Fibroblast of lung (primary cell): ENCODE measurements around the gene COX10. TPM values are rescaled to one million over a fixed set of nuclear protein-coding genes. Genes with fewer than 3 reads are reported as not detected.

Experiments
- DNase-seq, 2 donors: peaks; one replicate each; pipeline versions ENCODE4 v3.0.0 to v3.0.0-alpha.2; 2010; ENCODE audit warnings: low read depth in 2 of 2
- H2AFZ ChIP-seq: 2 replicates; pipeline ENCODE4 v1.5.1; 2012; ENCODE audit warnings: low read length, control low read depth, inconsistent platforms
- H3K27ac ChIP-seq: 2 replicates; pipeline ENCODE4 v1.5.1; 2011; ENCODE audit warnings: low read length, control low read depth; ENCODE audit not compliant: insufficient read depth
- H3K27me3 ChIP-seq: 2 replicates; pipeline ENCODE4 v1.5.1; 2011; ENCODE audit warnings: mild to moderate bottlenecking, low read length; ENCODE audit not compliant: control insufficient read depth, insufficient read depth
- H3K36me3 ChIP-seq: 2 replicates; pipeline ENCODE4 v1.5.1; 2011; ENCODE audit warnings: low read length; ENCODE audit not compliant: control insufficient read depth, insufficient read depth
- H3K4me1 ChIP-seq: 2 replicates; pipeline ENCODE4 v1.5.1; 2011; ENCODE audit warnings: low read length; ENCODE audit not compliant: control insufficient read depth, insufficient read depth; ENCODE audit errors: extremely low read depth
- H3K4me2 ChIP-seq: 2 replicates; pipeline ENCODE4 v1.5.1; 2011; ENCODE audit warnings: low read length, control low read depth; ENCODE audit not compliant: insufficient read depth; ENCODE audit errors: extremely low read depth
- H3K4me3 ChIP-seq, 4 experiments: fragments of 200-600 bp in 1 of 4; sonication (generic) in 1 of 4; replicated peaks in 1 of 4; 2 replicates each; pipeline ENCODE4 v1.5.1; 2011 to 2016; ENCODE audit warnings: low read length in 4 of 4, low read depth in 3 of 4, mild to moderate bottlenecking in 3 of 4, control low read depth in 2 of 4, inconsistent platforms in 1 of 4, mixed read lengths in 1 of 4; ENCODE audit not compliant: insufficient read depth in 1 of 4; ENCODE audit errors: control extremely low read depth in 1 of 4
- H3K79me2 ChIP-seq: 2 replicates; pipeline ENCODE4 v1.5.1; 2012; ENCODE audit warnings: mild to moderate bottlenecking, low read length, inconsistent platforms; ENCODE audit not compliant: control insufficient read depth, insufficient read depth
- H3K9ac ChIP-seq: 2 replicates; pipeline ENCODE4 v1.5.1; 2011; ENCODE audit warnings: mild to moderate bottlenecking, low read length, control low read depth; ENCODE audit not compliant: insufficient read depth
- H3K9me3 ChIP-seq: 2 replicates; pipeline ENCODE4 v1.5.1; 2012; ENCODE audit warnings: low read depth, low read length; ENCODE audit not compliant: control insufficient read depth, insufficient read depth
- H4K20me1 ChIP-seq: 2 replicates; pipeline ENCODE4 v1.5.1; 2011; ENCODE audit warnings: low read length; ENCODE audit not compliant: control insufficient read depth, insufficient read depth; ENCODE audit errors: extremely low read depth
- EZH2 ChIP-seq: IDR thresholded peaks from 2 replicates; pipeline ENCODE4 v1.5.1; 2012; ENCODE audit warnings: low read length, control low read depth, mild to moderate bottlenecking; ENCODE audit errors: missing control alignments
- polyA plus RNA-seq, 2 donors: library from polyadenylated mRNA; depleted of rRNA in 1 of 2; stranded (reverse) in 1 of 2; unstranded in 1 of 2; fragments of >200 nt; gene quantifications; 2 replicates each; pipeline ENCODE4 v1.2.1, GENCODE V29; 2011 to 2012; ENCODE audit warnings: missing spikeins in 1 of 2
- total RNA-seq: library from RNA; depleted of rRNA; stranded (reverse); fragments of >200 nt; gene quantifications from 2 replicates; pipeline ENCODE4 v1.2.1, GENCODE V29; 2014
- TF ChIP-seq, protein P1 (sequence below), 2 donors: IDR thresholded peaks in 1 of 2; conservative IDR thresholded peaks in 1 of 2; 1 replicate in 1 of 2; 2 replicates in 1 of 2; pipeline ENCODE4 v1.5.1; 2011 to 2012; ENCODE audit warnings: low read length in 2 of 2, control low read depth in 1 of 2, inconsistent platforms in 1 of 2, low read depth in 1 of 2, mild to moderate bottlenecking in 1 of 2

COX10 gene
- total and polyA plus RNA-seq, 2 donors (not counting 1 experiment from before 2014, with no cell fraction given) = 10.6 to 12.5 TPM

DNA sequence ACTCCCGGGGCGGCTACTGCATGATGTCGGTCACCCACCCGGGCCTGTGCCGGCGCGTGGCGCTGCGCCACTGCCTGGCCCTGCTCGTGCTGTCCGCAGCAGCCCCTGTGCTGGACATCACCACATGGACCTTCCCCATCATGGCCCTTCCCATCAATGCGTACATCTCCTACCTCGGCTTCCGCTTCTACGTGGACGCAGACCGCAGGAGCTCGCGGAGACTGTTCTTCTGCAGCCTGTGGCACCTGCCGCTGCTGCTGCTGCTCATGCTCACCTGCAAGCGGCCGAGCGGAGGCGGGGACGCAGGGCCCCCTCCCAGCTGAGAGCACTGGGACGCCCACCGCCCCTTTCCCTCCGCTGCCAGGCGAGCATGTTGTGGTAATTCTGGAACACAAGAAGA, 137.6 kb downstream of the COX10 start:
- Histone ChIP-seq H4K20me1 (no peaks in the 10 kb centered on the region), H3K27ac (no peak overlapping the region), H3K4me3 (no peak overlapping the region), H3K4me1 (no peaks in the 10 kb centered on the region), H3K9me3 (no peaks in the 10 kb centered on the region), H3K4me2 (no peak overlapping the region), H3K36me3 (no peaks in the 10 kb centered on the region), H3K9ac (no peak overlapping the region), H2AFZ (no peak overlapping the region), H3K27me3 (no peaks in the 10 kb centered on the region), H3K79me2 (no peaks in the 10 kb centered on the region)
- no peak for DNase-seq
- TF ChIP-seq EZH2 = no peak
- TF ChIP-seq, protein P1, sequence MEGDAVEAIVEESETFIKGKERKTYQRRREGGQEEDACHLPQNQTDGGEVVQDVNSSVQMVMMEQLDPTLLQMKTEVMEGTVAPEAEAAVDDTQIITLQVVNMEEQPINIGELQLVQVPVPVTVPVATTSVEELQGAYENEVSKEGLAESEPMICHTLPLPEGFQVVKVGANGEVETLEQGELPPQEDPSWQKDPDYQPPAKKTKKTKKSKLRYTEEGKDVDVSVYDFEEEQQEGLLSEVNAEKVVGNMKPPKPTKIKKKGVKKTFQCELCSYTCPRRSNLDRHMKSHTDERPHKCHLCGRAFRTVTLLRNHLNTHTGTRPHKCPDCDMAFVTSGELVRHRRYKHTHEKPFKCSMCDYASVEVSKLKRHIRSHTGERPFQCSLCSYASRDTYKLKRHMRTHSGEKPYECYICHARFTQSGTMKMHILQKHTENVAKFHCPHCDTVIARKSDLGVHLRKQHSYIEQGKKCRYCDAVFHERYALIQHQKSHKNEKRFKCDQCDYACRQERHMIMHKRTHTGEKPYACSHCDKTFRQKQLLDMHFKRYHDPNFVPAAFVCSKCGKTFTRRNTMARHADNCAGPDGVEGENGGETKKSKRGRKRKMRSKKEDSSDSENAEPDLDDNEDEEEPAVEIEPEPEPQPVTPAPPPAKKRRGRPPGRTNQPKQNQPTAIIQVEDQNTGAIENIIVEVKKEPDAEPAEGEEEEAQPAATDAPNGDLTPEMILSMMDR (conservative IDR thresholded peaks at IDR 0.05 in 1 of 2, IDR thresholded peaks at IDR 0.05 in 1 of 2; ENCODE audit: low read depth in 1 of 2, low read length in 2 of 2) = no peak

DNA sequence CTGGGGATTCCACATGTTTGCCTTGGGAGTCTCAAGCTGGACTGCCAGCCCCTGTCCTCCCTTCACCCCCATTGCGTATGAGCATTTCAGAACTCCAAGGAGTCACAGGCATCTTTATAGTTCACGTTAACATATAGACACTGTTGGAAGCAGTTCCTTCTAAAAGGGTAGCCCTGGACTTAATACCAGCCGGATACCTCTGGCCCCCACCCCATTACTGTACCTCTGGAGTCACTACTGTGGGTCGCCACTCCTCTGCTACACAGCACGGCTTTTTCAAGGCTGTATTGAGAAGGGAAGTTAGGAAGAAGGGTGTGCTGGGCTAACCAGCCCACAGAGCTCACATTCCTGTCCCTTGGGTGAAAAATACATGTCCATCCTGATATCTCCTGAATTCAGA, 138.5 kb downstream of the COX10 start:
- H2AFZ ChIP-seq = no peak overlapping the region
- no peak for TF ChIP-seq EZH2
- TF ChIP-seq, protein P1 (conservative IDR thresholded peaks at IDR 0.05 in 1 of 2, IDR thresholded peaks at IDR 0.05 in 1 of 2; ENCODE audit: low read depth in 1 of 2, low read length in 2 of 2) = no peak
- DNase-seq = no peak
- no peak overlapping the region for H3K4me3 ChIP-seq
- no peak overlapping the region for H3K27ac ChIP-seq
- no peaks in the 10 kb centered on the region for H4K20me1 ChIP-seq
- H3K27me3 ChIP-seq = no peaks in the 10 kb centered on the region
- H3K4me1 ChIP-seq = no peaks in the 10 kb centered on the region
- H3K4me2 ChIP-seq = no peak overlapping the region
- no peak overlapping the region for H3K9ac ChIP-seq
- H3K79me2 ChIP-seq = no peaks in the 10 kb centered on the region
- no peaks in the 10 kb centered on the region for H3K36me3 ChIP-seq
- no peaks in the 10 kb centered on the region for H3K9me3 ChIP-seq

GRCh38 chr17:14209215-14209614, 139.9 kb downstream of the COX10 start:
- Histone ChIP-seq H3K79me2 (no peaks in the 10 kb centered on the region), H3K9ac (no peak overlapping the region), H3K27ac (no peak overlapping the region), H4K20me1 (no peaks in the 10 kb centered on the region), H3K4me2 (no peak overlapping the region), H3K4me1 (no peaks in the 10 kb centered on the region), H3K36me3 (no peaks in the 10 kb centered on the region), H3K9me3 (no peaks in the 10 kb centered on the region), H3K4me3 (no peak overlapping the region), H2AFZ (no peak overlapping the region), H3K27me3 (no peaks in the 10 kb centered on the region)
- DNase-seq = no peak
- TF ChIP-seq, protein P1 (conservative IDR thresholded peaks at IDR 0.05 in 1 of 2, IDR thresholded peaks at IDR 0.05 in 1 of 2; ENCODE audit: low read depth in 1 of 2, low read length in 2 of 2) = no peak
- no peak for TF ChIP-seq EZH2
